ENCODE measurements around the gene MEF2C. TPM values are rescaled to one million over a fixed set of nuclear protein-coding genes. Genes with fewer than 3 reads are reported as not detected.

The MEF2C gene
- total RNA-seq, 1 experiment from 2014 or later: 0.24 TPM

DNA sequence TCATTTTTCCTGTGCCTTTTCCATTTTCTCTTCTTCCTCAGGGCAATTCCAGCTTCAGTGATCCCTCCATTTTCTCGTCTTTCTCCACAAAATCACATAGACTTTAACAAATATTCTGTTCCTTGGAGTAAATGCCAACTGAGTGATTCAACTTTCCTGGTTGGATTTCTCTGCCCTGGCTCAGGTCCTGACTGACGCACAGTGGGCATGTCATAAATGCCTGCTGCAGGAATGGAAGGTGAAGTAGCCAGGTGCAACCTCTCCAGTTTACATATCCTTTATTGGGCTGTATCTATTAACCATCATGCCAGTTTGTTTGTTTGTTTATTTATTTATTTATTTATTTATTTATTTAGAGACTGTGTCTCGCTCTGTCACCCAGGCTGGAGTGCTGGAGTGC is 95.1 kb downstream of the MEF2C start:
- in situ Hi-C loops (cut with HindIII; ENCODE audit: low pct_unique_long_range_greater_than_20kb, low sequenced_read_pairs): no loop called here
- DNase-seq (ENCODE audit: low read depth): no peak

DNA sequence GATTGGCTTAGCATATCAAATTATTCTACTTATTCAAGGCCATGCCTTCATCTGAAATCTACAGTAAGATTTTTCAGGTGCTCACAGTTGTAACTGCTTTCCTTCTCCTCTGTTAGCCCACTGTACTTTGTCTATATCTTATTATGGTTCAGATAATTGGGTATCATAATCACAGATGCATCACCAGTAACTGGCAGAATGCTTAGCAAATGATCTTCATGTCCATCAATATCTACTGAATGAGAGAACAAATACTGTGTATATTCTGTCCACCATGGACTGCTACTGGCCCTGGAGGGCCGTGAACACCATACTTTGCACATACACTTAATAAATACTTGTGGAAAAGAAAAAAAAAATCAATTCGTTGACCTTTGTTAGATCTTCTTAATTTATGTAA is 96.2 kb downstream of the MEF2C start:
- DNase-seq (ENCODE audit: low read depth): no peak
- in situ Hi-C loops (cut with HindIII; ENCODE audit: low pct_unique_long_range_greater_than_20kb, low sequenced_read_pairs): no loop called here

DNA sequence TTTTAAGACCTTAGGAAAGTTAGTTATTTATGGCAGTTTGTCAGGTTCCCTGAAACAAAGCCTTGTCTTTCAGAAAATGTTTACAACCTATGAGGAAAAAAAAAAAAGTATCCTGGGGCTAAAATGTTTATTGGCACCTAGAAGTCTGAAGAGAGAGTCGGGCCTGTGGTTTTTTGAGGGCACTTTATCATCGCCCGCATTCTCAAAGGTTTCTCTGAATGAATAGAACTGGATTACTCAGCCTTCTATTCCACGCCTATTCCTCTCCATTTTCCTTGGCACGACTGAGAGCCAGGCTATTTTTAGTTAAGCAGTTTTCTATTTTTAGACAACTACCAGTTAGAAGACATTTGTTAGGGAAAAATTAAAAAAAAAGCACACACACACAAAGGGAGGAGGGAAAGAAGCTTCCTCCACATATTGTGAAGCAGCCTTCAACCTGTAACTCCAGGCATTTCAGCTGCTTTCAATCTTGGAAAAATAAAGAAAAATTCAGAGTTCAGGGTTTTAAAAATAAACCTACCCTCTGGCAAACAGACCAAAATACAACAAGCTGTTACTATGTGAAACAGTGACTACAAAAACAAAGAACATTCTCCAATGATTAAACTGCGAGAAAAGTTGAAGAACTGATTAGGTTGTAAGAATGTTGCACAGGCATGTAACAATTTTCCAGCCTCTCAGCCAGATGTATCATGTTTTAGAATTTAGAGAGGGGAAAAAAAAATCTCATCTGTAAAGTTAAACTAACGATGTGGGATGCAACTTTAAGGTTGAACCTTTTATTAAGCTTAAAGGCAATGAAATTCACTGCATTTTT is 97.0 kb downstream of the MEF2C start:
- peak; percentile 94 for DNase-seq (ENCODE audit: low read depth)
- in situ Hi-C loops (cut with HindIII; ENCODE audit: low pct_unique_long_range_greater_than_20kb, low sequenced_read_pairs): no loop called here

DNA sequence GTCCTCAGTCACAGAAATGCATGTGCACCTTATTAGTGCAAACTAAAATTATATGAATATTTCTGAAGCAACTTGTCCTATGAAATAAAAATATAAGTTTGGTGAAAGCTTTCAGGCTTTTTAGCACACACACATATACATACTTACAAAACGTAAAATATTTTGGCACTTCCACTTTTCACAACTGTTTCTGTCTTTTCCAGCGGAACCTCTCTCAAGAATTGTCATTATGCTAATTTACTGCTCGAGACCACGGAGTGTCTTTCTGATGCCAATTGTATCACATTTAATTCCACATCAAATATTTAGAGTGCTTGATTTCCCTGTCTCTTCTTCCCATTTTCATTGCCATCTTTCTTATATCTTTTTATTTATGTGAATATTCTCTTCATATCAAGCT is 100.4 kb downstream of the MEF2C start:
- in situ Hi-C loops (cut with HindIII; ENCODE audit: low pct_unique_long_range_greater_than_20kb, low sequenced_read_pairs): no loop called here
- no peak for DNase-seq (ENCODE audit: low read depth)

DNA sequence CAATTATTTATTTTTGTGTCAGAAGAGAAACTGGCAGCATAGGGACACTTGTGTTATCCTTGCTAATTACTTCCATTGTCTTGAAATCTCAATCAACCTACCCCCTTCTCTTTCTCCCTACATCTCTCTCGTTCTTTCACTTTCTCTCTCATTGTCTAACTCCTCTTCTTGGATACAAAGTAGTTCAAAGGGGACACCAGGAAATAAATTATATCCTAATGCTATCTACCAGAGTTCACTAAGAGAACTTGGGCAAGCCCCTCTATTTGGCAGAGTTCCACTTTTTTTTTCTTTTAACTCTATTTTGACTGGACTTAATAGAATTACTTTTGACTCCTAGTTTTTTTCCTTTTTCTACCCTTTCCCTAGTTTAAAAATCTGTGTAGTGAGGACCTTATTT is 102.2 kb downstream of the MEF2C start:
- DNase-seq (ENCODE audit: low read depth): no peak
- in situ Hi-C loops (cut with HindIII; ENCODE audit: low pct_unique_long_range_greater_than_20kb, low sequenced_read_pairs): no loop called here

DNA sequence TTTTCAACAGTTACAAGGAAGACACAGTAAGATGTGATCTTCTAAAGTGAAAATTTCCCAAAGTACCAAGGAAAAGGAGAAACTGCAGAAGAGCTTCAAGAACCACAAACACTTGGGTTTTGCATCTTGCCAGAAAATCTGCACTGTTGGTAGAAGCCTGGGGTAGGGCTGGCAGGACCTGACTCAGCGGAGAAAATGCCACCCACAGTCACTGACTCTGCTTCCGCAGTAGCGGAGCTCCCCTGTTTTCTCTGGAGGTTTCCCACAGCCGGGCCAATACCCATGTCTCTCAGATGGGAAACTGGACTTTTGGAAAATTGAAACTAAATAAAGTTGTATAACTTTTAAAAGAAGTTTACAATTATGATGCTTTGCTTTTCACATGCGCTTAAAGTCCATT is 104.2 kb downstream of the MEF2C start:
- no peak for DNase-seq (ENCODE audit: low read depth)
- in situ Hi-C loops (cut with HindIII; ENCODE audit: low pct_unique_long_range_greater_than_20kb, low sequenced_read_pairs): no loop called here

DNA sequence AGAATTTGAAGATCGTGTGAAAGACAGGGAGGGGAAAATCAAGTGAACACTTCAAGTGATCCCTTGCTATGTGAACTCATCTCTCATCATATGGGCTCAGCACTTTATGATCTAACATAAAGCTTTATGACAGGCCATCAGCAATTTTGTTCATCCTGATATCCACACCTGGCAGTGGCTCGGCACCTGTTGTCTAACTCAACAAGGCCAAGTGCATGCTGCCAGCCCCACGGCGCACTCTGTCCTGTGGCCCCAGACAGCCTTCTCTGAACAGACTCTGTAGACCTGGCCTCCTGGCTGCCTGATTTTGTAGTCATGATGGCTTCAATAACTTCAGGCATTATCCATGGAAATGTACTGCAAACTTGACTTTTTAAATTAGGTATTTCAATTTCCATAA is 106.3 kb downstream of the MEF2C start:
- in situ Hi-C loops (cut with HindIII; ENCODE audit: low pct_unique_long_range_greater_than_20kb, low sequenced_read_pairs): no loop called here
- DNase-seq (ENCODE audit: low read depth): no peak

DNA sequence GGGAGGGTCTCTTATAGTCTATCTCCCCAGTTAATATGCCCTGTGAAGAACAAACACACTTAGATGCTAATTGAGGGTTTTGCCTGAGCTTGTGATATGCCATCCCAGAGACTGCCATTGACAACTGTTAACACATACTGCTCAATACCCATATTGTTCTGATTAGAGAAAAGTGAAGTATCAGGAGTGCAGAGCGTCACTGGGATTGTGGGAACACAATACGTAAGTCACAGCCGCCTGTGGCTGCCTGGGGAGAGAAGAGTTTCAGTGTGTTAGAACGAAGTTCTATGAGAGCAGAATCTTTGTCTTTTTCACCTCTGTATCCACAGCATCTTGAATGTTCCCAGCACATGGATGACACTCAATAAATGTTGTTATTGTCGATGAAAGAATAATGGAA is 110.2 kb downstream of the MEF2C start:
- in situ Hi-C loops (cut with HindIII; ENCODE audit: low pct_unique_long_range_greater_than_20kb, low sequenced_read_pairs): no loop called here
- no peak for DNase-seq (ENCODE audit: low read depth)

DNA sequence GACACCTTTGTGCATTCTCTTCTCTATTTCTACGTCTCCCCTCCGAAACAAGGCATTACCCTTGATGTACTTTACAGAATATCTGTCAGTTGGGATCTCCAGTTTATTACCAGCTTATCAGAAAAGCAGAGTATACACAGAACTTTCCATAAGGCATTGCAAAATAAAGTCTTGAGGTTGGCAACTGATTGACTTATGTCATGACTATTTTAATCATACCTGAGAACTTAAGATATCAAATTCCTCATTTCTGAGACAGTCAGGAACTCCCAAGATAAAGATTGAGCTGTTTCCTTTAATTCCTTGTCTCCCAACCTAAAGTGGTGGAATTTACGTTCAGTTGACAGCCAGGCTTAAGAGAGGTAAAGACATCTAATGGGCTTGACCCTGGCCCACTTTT is 110.9 kb downstream of the MEF2C start:
- no peak for DNase-seq (ENCODE audit: low read depth)
- in situ Hi-C loops (cut with HindIII; ENCODE audit: low pct_unique_long_range_greater_than_20kb, low sequenced_read_pairs): no loop called here

DNA sequence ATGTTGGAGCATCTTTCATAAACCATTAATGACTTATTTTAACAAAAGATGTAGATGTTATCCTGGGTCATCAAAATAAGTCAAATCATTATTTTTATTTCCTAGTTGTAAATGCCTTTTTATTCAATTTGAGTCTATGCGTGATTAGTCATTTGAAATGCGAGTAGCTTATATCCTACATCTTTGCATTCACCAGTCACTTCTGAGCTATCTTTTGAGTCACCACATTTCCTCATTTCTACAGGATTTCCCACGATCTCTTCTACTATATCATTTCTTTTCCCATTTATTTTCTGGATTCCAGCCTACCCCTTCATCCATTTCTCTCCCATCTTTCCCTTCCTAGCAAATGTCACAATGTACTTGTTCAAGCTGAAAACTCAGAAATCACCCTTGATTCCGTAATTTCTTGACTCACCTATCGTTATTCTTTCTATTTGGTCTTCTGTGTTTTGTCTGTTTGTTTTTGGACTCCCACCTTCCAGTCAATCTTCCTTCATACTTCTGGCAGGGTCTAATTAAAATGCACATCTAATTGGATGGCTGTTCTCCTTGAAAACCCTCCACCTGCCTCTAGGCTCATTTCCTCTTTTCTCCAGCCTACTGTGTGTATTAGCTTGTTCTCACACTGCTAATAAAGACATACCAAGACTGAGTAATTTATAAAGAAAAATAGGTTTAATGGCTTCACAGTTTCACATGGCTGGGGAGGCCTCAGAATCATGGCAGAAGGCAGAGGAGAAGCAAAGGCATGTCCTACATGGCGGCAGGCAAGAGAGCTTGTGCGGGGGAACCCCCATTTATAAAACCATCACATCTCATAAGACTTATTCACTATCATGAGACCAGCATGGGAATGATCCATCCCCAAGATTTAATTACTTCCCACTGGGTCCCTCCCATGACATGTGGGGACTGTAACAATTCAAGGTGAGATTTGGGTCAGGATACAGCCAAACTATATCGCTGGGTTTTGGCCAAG is 112.4 kb downstream of the MEF2C start:
- in situ Hi-C loops (cut with HindIII; ENCODE audit: low pct_unique_long_range_greater_than_20kb, low sequenced_read_pairs): no loop called here
- no peak for DNase-seq (ENCODE audit: low read depth)

DNA sequence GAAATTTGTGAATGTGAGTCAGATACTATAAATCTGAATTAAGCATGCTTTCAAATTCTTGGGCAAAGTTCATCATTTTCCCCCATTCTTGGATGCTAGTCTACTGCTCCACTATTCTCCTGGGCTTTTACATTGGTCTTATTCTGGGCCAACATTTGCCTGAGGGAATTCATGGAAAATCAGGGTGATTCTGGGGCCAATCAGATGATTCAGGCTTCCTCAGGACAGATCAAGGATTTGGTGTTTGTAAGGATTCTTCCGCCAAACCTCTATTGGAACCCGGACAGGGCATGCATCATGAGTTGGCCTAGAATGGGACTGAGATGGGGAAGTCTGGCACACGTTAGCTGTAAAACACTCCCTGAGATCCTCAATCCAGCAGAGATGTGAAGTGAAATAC is 113.8 kb downstream of the MEF2C start:
- DNase-seq (ENCODE audit: low read depth): no peak
- in situ Hi-C loops (cut with HindIII; ENCODE audit: low pct_unique_long_range_greater_than_20kb, low sequenced_read_pairs): no loop called here

DNA sequence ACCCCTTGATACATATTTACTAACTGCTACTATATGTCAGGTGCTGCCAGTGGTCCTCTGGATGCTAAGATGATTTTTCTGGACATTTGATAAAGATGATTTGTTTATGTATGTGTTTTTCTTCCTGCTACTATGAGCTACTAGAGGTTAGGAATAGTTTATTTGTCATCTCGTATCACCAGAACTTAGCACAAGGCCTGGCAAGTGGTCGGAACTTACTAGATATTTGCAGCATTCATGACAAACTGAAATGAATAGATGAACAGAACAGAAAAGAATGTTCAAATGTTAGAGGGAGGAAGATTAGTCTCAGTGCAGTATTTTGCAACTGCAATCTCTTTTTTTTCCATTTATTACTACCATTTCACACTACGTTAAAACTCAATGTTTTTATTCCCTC is 114.6 kb downstream of the MEF2C start:
- DNase-seq (ENCODE audit: low read depth): no peak
- in situ Hi-C loops (cut with HindIII; ENCODE audit: low pct_unique_long_range_greater_than_20kb, low sequenced_read_pairs): no loop called here

DNA sequence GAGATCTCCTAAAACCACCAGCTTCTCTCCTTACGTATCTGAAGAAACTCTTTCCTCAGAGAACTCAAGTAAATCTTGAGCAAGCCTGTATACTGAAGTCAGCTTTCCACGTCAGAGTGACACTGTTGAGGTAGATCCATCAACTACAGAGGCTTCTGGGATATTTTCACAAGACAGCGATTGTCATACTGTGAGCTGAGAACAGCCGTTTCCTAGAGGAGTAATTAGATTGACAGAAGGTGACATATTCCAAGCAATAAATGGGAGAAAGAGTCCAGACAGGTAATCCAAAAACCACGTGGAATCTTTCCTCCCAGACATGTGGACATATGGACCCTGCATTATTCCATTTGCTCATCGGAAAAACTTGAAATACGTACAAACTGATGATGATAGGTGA is 117.2 kb downstream of the MEF2C start:
- in situ Hi-C loops (cut with HindIII; ENCODE audit: low pct_unique_long_range_greater_than_20kb, low sequenced_read_pairs): no loop called here
- DNase-seq (ENCODE audit: low read depth): no peak

DNA sequence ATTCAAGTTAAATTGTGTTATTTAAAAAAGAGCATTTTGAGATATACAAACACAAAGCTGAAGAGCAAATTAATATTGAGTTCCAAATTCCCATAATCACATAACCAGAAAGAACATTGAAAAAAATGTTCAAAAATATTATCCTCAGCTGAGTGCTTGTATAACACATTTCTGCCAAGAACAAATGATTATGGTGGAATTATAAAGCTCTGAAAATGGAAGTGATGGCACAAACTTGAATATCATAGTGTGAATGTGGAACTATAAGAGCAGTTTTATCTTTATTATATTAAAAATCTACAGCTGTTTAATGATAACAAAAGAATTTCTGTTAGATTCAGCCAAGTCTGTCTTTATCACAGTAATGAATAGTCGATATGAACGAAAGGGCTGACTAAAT is 117.8 kb downstream of the MEF2C start:
- in situ Hi-C loops (cut with HindIII; ENCODE audit: low pct_unique_long_range_greater_than_20kb, low sequenced_read_pairs): no loop called here
- DNase-seq (ENCODE audit: low read depth): no peak

DNA sequence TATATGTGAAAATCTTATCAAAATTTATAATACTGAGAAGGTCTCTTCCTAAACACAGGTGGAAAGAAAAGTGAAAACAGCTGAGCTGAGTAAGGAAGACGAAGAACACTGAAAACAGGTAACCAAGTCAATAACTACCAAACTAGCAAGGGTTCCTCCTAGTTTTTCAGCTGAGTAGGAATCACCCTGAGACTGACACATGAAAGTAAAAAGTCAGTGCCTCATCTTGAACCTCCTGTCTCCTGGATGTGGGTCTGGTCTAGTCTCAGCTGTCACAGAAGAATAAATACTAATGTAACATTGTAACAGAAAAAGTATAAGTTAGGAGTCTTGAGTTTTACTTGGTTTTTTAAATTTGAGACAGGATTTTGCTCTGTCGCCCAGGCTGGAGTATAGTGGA is 121.0 kb downstream of the MEF2C start:
- DNase-seq (ENCODE audit: low read depth): no peak
- in situ Hi-C loops (cut with HindIII; ENCODE audit: low pct_unique_long_range_greater_than_20kb, low sequenced_read_pairs): no loop called here

DNA sequence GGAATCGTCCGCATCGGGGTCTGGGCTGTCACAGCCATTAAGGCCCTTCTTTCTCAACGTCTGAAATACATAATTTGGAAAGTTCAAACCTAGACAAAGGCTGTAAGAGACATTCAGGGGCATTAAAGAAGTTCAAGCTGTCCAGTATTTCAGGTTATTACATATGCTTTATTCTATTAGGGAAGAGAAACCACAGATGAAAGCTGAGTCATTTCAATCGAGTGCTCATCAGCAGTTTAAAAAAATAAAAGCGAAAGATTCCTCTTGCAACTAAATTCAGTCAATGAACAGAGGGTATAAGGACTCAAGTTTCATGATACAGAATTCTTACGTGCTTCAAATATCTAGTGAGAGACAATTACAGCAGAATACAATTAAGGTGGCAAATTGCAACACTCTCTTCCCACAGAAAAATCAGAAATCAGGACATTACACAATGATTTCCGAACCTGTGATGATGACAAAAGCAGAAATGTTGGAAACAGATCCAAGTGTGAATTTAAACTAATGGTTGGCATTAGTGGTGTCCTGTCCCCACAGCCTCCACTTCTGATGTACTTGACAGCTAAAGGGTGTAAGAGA is 121.6 kb downstream of the MEF2C start:
- no peak for DNase-seq (ENCODE audit: low read depth)
- in situ Hi-C loops (cut with HindIII; ENCODE audit: low pct_unique_long_range_greater_than_20kb, low sequenced_read_pairs): no loop called here

DNA sequence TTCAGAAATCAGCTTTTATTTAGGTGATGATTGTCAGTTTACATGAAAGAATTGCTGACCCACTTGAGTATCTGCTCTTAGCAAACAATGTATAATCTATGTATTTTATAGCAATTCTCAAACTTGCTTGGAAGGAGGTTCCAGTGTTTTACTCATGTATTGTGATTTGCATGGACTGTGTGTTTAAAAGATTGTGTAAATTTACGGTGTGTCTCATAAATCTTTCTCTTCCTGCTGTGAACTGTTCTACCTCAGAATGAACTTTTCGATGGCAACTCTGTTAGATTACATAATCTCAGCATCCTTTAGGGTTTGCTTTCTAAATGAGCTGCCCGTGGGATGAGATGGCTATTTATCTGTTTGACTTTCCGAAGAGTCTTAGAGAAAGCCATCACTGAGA is 122.5 kb downstream of the MEF2C start:
- no peak for DNase-seq (ENCODE audit: low read depth)
- in situ Hi-C loops (cut with HindIII; ENCODE audit: low pct_unique_long_range_greater_than_20kb, low sequenced_read_pairs): no loop called here

DNA sequence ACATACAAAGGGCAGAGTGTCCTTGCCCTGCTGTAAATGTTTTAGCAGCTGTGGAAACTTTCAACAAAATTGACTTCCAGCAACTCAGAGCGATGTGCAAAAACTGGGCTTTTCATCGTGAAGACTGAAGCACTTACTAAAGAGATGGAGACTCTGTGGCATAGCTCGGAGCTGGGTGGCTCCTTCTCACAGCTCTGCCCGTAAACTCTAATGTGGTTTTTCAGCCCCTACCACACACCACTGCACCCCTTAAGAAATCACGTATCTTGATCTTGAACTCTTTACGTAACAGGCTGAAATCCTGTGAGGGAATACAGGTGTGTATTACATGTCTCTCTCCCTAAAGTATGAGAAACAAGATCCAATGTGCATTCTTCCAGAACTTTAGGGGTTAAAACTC is 124.4 kb downstream of the MEF2C start:
- in situ Hi-C loops (cut with HindIII; ENCODE audit: low pct_unique_long_range_greater_than_20kb, low sequenced_read_pairs): no loop called here
- DNase-seq (ENCODE audit: low read depth): no peak

DNA sequence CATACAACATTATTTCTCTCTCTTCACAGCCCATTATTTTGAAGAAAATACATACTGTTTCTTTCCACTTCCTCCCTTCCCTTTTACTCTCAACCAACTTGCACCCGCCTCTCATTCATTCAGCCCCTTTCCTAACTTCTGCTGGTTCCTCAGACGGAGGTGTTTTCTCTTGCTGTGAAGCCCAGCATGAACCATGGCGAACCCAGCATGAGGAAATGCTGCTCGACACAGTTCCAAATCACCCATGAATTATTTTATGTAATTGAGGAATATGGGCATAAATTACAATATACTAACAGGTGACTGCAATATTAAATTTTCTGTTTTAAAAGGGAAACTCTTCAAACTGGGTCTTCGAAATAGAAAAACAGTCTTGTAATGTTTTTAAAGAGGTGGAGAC is 124.8 kb downstream of the MEF2C start:
- no peak for DNase-seq (ENCODE audit: low read depth)
- in situ Hi-C loops (cut with HindIII; ENCODE audit: low pct_unique_long_range_greater_than_20kb, low sequenced_read_pairs): no loop called here
